H1 (cell line): ENCODE measurements around the gene RAB3C.

Source experiments
- EGR1 ChIP-seq: IDR thresholded peaks from 2 replicates; pipeline ENCODE4 v1.6.1; 2011; ENCODE audit warnings: low read depth, low read length, borderline replicate concordance
- EZH2 ChIP-seq: fragments of 200-600 bp; sonication (generic); IDR thresholded peaks from 2 replicates; pipeline ENCODE4 v1.7.1; 2012; ENCODE audit warnings: low read depth, mild to moderate bottlenecking, moderate library complexity, low read length, inconsistent platforms; ENCODE audit not compliant: severe bottlenecking
- POLR2A ChIP-seq, 2 experiments: IDR thresholded peaks; 1 replicate in 1 of 2; 2 replicates in 1 of 2; pipeline ENCODE4 v1.6.1; 2011; ENCODE audit warnings: low read depth in 2 of 2, low read length in 2 of 2, mild to moderate bottlenecking in 2 of 2; ENCODE audit errors: control extremely low read depth in 1 of 2
- RXRA ChIP-seq: IDR thresholded peaks from 2 replicates; pipeline ENCODE4 v1.6.1; 2011; ENCODE audit warnings: low read depth, mild to moderate bottlenecking, low read length, moderate library complexity; ENCODE audit not compliant: insufficient read depth
- TF ChIP-seq, protein P1 (sequence below): IDR thresholded peaks from 2 replicates; pipeline ENCODE4 v1.6.1; 2012; ENCODE audit warnings: low read length, inconsistent platforms
- TF ChIP-seq, protein P2 (sequence below), 3 experiments: IDR thresholded peaks; 1 replicate in 2 of 3; 2 replicates in 1 of 3; pipeline versions ENCODE4 v1.5.1 to v1.6.1; 2011; ENCODE audit warnings: low read length in 3 of 3, mild to moderate bottlenecking in 3 of 3, inconsistent platforms in 2 of 3, low read depth in 1 of 3, moderate library complexity in 1 of 3; ENCODE audit not compliant: insufficient read depth in 1 of 3; ENCODE audit errors: control extremely low read depth in 1 of 3

DNA sequence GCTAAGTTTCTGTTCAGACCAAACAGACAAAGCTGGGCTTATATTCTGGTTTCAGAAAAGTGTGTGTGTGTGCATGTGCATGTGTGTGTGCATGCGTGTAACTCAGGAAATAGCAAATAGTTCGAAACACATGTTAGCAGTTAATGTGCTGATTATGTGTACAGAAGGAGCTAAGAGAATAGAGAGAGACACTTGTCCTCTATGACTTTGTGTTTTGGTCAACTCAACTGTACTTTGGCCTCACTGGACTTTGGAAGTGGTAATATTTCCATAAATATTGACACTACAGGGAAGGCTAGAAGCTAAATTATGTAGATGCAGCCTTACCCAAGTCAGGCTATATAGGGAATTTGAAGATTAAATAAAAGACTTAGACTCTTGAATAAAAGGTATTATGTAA lies 155.5 kb downstream of the RAB3C start:
- no peak for TF ChIP-seq RXRA
- TF ChIP-seq EGR1, result no peak
- TF ChIP-seq, protein P1, sequence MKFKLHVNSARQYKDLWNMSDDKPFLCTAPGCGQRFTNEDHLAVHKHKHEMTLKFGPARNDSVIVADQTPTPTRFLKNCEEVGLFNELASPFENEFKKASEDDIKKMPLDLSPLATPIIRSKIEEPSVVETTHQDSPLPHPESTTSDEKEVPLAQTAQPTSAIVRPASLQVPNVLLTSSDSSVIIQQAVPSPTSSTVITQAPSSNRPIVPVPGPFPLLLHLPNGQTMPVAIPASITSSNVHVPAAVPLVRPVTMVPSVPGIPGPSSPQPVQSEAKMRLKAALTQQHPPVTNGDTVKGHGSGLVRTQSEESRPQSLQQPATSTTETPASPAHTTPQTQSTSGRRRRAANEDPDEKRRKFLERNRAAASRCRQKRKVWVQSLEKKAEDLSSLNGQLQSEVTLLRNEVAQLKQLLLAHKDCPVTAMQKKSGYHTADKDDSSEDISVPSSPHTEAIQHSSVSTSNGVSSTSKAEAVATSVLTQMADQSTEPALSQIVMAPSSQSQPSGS, result no peak
- TF ChIP-seq, protein P2, sequence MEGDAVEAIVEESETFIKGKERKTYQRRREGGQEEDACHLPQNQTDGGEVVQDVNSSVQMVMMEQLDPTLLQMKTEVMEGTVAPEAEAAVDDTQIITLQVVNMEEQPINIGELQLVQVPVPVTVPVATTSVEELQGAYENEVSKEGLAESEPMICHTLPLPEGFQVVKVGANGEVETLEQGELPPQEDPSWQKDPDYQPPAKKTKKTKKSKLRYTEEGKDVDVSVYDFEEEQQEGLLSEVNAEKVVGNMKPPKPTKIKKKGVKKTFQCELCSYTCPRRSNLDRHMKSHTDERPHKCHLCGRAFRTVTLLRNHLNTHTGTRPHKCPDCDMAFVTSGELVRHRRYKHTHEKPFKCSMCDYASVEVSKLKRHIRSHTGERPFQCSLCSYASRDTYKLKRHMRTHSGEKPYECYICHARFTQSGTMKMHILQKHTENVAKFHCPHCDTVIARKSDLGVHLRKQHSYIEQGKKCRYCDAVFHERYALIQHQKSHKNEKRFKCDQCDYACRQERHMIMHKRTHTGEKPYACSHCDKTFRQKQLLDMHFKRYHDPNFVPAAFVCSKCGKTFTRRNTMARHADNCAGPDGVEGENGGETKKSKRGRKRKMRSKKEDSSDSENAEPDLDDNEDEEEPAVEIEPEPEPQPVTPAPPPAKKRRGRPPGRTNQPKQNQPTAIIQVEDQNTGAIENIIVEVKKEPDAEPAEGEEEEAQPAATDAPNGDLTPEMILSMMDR (IDR thresholded peaks at IDR 0.05; ENCODE audit: control extremely low read depth in 1 of 3, insufficient read depth in 1 of 3, low read depth in 1 of 3, low read length in 3 of 3), result no peak
- no peak for TF ChIP-seq POLR2A (IDR thresholded peaks at IDR 0.05; ENCODE audit: control extremely low read depth in 1 of 2, low read depth in 2 of 2, low read length in 2 of 2)
- TF ChIP-seq EZH2, result no peak
